Psoas muscle (tissue), 8 donors: Measurements from ENCODE around the gene CRTC3. TPM values are rescaled to one million over a fixed set of nuclear protein-coding genes. Genes with fewer than 3 reads are reported as not detected.

Source experiments
- ATAC-seq, 4 donors: fragments of 200-7000 bp; cut with Tn5 transposase; one replicate each; pipeline ENCODE4 v1.9.1; 2020; ENCODE audit warnings: moderate library complexity in 3 of 4, mild to moderate bottlenecking in 2 of 4
- DNase-seq, 2 donors: peaks; one replicate each; pipeline ENCODE4 v3.0.0-alpha.2; 2020
- H3K27ac ChIP-seq: fragments of 200-600 bp; one replicate; pipeline ENCODE4 v1.8.0; 2022
- H3K27me3 ChIP-seq, 3 donors: fragments of 200-600 bp in 1 of 3; one replicate each; pipeline versions ENCODE4 v1.6.1 to v1.8.0; 2013 to 2022; ENCODE audit warnings: low read length in 2 of 3, mild to moderate bottlenecking in 2 of 3, moderate library complexity in 1 of 3; ENCODE audit not compliant: insufficient read depth in 3 of 3
- H3K36me3 ChIP-seq, 2 donors: fragments of 200-600 bp in 1 of 2; one replicate each; pipeline versions ENCODE4 v1.6.1 to v1.8.0; 2013 to 2022; ENCODE audit warnings: low read depth in 1 of 2, mild to moderate bottlenecking in 1 of 2, moderate library complexity in 1 of 2; ENCODE audit not compliant: insufficient read depth in 1 of 2
- H3K4me1 ChIP-seq: fragments of 200-600 bp; one replicate; pipeline ENCODE4 v1.8.0; 2022
- H3K4me3 ChIP-seq: fragments of 200-600 bp; one replicate; pipeline ENCODE4 v1.8.0; 2022; ENCODE audit warnings: mild to moderate bottlenecking
- H3K9me3 ChIP-seq: fragments of 200-600 bp; one replicate; pipeline ENCODE4 v1.8.0; 2022
- WGBS, 3 donors: extraction: QIAGEN DNeasy Blood & Tissue Kit; methylation state at CpG; one replicate each; pipeline versions ENCODE4 v1.1.6 to v1.1.7; 2013; 5-methylcytosine and 5-hydroxymethylcytosine counted together
- intact Hi-C, 2 donors: fragments of 100-400 bp; cut with DNase I; formaldehyde crosslinking; loops; one replicate each; pipeline versions ENCODE4 v1.11.0 to v1.14.2; 2022
- long read RNA-seq, 2 donors: library from polyadenylated mRNA; unstranded; transcript quantifications; one replicate each; pipeline ENCODE4 v2.0.0, GENCODE V29; 2021
- polyA plus RNA-seq, 3 donors: library from polyadenylated mRNA; stranded (reverse); fragments of 200-250 nt; gene quantifications; one replicate each; pipeline ENCODE4 v1.2.3, GENCODE V29; 2013
- total RNA-seq, 4 donors: library from RNA; stranded (reverse); fragmentation: NEBNext Ultra II Directional in 2 of 4; extraction: Animal tissue kit (Norgen Biotek cat#: 25700) in 2 of 4; gene quantifications; one replicate each; pipeline versions ENCODE4 v1.2.1 to v1.2.4, GENCODE V29; 2021 to 2023
- TF ChIP-seq, protein P1 (sequence below): fragments of 200-600 bp; IDR thresholded peaks from one replicate; pipeline ENCODE4 v1.8.0; 2022; ENCODE audit warnings: antibody characterized with exemption
- donor health status: healthy with polysubstance abuse.
- donor health status: DM: no; HTN: no; CAD: no; lungs with moderate emphysema.
- donor health status: Bipolar disorder and iron deficiency.
- donor health status: healthy.
- donor health status: DM: yes; HTN: yes; CAD: no.
- donor health status: DM: no; HTN: no; CAD: no.
- donor health status: DM: no; HTN: no; CAD: no.
- donor health status: DM: yes; HTN: yes; CAD: no.

The CRTC3 gene, protein sequence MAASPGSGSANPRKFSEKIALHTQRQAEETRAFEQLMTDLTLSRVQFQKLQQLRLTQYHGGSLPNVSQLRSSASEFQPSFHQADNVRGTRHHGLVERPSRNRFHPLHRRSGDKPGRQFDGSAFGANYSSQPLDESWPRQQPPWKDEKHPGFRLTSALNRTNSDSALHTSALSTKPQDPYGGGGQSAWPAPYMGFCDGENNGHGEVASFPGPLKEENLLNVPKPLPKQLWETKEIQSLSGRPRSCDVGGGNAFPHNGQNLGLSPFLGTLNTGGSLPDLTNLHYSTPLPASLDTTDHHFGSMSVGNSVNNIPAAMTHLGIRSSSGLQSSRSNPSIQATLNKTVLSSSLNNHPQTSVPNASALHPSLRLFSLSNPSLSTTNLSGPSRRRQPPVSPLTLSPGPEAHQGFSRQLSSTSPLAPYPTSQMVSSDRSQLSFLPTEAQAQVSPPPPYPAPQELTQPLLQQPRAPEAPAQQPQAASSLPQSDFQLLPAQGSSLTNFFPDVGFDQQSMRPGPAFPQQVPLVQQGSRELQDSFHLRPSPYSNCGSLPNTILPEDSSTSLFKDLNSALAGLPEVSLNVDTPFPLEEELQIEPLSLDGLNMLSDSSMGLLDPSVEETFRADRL
- total RNA-seq: 10 to 100 TPM; 15.3 to 30.8 (median 17.8) TPM
- 10 to 100 TPM in 1 of 3 donors, 1 to 10 TPM in 2; 6.9 to 13.5 (median 9.3) TPM for polyA plus RNA-seq
- long read RNA-seq, donor 1, partial matches to known transcripts: 1 of 3 reads
- long read RNA-seq, donor 1, other reads (novel, unspliced or antisense): 0 of 3 reads
- long read RNA-seq, donor 2, transcript CRTC3-201 (15 exons, 2,537 nt): major isoform, 6 of 27 reads
- long read RNA-seq, donor 2, partial matches to known transcripts: 11 of 27 reads
- long read RNA-seq, donor 2, other reads (novel, unspliced or antisense): 10 of 27 reads

GRCh38 chr15:90529371-90530249, at the start of gene CRTC3:
Gene CRTC3 (plus strand): TSS chr15:90529923. CDS start chr15:90530072, 149 bp downstream.
- intact Hi-C loops: no loop called here
- Histone ChIP-seq H3K9me3 (no peaks in the 10 kb centered on the region), H3K4me3 (peak within 1 kb of the TSS; percentile 89), H3K36me3 (no peaks in the 10 kb centered on the region), H3K27me3 (no peaks in the 10 kb centered on the region), H3K4me1 (peaks cover 25% of the 10 kb centered on the region), H3K27ac (peak within 1 kb of the TSS; percentile 90)
- WGBS, 3 donors: 2 to 7% (median 5%) methylated on average over 43 to 104 of the region's 104 CpGs
- peak; percentile 82 to 88 (median 84) for ATAC-seq
- TF ChIP-seq, protein P1, sequence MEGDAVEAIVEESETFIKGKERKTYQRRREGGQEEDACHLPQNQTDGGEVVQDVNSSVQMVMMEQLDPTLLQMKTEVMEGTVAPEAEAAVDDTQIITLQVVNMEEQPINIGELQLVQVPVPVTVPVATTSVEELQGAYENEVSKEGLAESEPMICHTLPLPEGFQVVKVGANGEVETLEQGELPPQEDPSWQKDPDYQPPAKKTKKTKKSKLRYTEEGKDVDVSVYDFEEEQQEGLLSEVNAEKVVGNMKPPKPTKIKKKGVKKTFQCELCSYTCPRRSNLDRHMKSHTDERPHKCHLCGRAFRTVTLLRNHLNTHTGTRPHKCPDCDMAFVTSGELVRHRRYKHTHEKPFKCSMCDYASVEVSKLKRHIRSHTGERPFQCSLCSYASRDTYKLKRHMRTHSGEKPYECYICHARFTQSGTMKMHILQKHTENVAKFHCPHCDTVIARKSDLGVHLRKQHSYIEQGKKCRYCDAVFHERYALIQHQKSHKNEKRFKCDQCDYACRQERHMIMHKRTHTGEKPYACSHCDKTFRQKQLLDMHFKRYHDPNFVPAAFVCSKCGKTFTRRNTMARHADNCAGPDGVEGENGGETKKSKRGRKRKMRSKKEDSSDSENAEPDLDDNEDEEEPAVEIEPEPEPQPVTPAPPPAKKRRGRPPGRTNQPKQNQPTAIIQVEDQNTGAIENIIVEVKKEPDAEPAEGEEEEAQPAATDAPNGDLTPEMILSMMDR: no peak
- DNase-seq: peak; percentile 60 to 73

GRCh38 chr15:90481023-90481422, 48.7 kb upstream of the CRTC3 start:
- no peak overlapping the region for H3K27ac ChIP-seq
- intact Hi-C loops: loop anchor here in 1 of 2 donors (5.0 kb wide), 2 partner anchors 119 to 159 kb away; no protein-coding TSS in a partner anchor
- TF ChIP-seq, protein P1: no peak

DNA sequence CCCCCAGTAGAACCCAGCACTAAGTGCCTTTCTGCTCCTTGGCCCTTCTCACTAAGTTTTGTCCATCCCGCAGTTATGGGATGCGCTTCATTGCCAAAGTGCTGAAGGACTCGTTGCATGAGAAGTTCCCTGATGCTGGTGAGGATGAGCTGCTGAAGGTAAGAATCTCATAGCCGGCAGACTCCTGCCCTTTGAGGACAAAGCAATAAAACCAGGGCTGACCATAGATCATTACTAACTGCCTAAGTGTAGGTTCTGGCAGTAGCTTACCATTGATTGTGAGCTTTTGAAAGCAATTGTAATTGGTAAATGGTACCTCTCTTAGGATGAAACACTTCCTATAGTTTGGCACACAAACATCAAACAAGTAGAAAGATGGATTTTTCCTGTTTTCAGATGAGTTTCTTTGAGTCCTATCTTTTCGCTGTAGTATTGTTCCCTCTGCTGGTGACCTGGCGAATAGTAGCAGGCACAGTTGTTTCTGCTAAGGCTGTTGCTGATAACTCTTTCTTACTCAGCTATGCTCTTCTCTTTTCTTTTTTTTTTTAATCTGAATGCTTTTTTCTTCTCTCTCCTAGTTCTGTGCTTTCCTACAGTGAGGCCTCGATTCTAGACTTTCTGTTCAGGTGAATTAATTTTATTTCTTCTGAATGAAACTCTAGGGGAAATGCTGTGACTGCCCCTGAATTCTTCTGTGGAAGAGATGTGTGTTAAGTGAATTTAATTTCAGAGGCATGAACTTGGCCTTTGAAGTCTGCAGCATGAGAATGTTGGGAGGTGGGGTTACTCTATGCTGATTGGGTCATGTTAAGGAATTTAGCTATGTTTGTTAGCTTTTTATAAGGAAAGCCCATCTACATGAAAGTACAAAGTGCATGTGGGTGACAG, 47.4 kb upstream of the CRTC3 start:
- ATAC-seq: peak in 3 of 4 donors; percentile 32 to 69 (median 58)
- Histone ChIP-seq H3K9me3 (no peaks in the 10 kb centered on the region), H3K4me3 (no peak overlapping the region), H3K36me3 (peaks cover 24 to 99% of the 10 kb centered on the region in 2 donors), H3K4me1 (no peaks in the 10 kb centered on the region), H3K27me3 (no peaks in the 10 kb centered on the region), H3K27ac (no peak overlapping the region)
- 51 to 56% (median 52%) methylated on average over 7 of the region's 7 CpGs for WGBS, 3 donors
- no peak for DNase-seq
- TF ChIP-seq, protein P1: peak; percentile 58
- intact Hi-C loops: loop anchor here (2.0 to 5.0 kb wide), 4 partner anchors 120 to 162 kb away; no protein-coding TSS in a partner anchor

More at GRCh38 chr15:90481023-90481422, 48.7 kb upstream of the CRTC3 start:
- Histone ChIP-seq H3K4me1 (no peaks in the 10 kb centered on the region), H3K4me3 (no peak overlapping the region), H3K36me3 (peaks cover 18 to 99% of the 10 kb centered on the region in 2 donors), H3K9me3 (no peaks in the 10 kb centered on the region), H3K27me3 (no peaks in the 10 kb centered on the region)
- ATAC-seq: peak in 1 of 4 donors; percentile 17
- DNase-seq: no peak
- 53 to 75% (median 61%) methylated on average over 3 of the region's 3 CpGs for WGBS, 3 donors
